ENCODE results near the gene UNC93B1. TPM values are rescaled to one million over a fixed set of nuclear protein-coding genes. Genes with fewer than 3 reads are reported as not detected.

The UNC93B1 gene
- polyA plus RNA-seq, 2 of the 4 experiments (the other 2 are of a cell fraction): 49.4 to 51.2 TPM

GRCh38 chr11:68026391-68027105 lies 22.7 kb upstream of the UNC93B1 start:
- FAIRE-seq (no peak), DNase-seq (ENCODE audit: low read depth in 1 of 2, low spot score in 1 of 2) (no peak), ATAC-seq (no peak)
- POLR2A ChIA-PET: interaction anchor here (0.8 to 5.3 kb wide), 4 partner anchors 10 to 16 kb away, joined by 3 to 37 read pairs (median 12); partner anchors contain the start of genes ALDH3B1 and TCIRG1
- TF ChIP-seq TP53 (CRISPR knock-in tag; IDR thresholded peaks at IDR 0.05): no peak
- TF ChIP-seq, protein P1, sequence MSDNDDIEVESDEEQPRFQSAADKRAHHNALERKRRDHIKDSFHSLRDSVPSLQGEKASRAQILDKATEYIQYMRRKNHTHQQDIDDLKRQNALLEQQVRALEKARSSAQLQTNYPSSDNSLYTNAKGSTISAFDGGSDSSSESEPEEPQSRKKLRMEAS (IDR thresholded peaks at IDR 0.05): no peak
- no peak for TF ChIP-seq GATA3 (IDR thresholded peaks at IDR 0.05; ENCODE audit: borderline replicate concordance)
- TF ChIP-seq, protein P2, sequence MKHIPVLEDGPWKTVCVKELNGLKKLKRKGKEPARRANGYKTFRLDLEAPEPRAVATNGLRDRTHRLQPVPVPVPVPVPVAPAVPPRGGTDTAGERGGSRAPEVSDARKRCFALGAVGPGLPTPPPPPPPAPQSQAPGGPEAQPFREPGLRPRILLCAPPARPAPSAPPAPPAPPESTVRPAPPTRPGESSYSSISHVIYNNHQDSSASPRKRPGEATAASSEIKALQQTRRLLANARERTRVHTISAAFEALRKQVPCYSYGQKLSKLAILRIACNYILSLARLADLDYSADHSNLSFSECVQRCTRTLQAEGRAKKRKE (CRISPR knock-in tag; IDR thresholded peaks at IDR 0.05; ENCODE audit: low read depth): no peak
- TF ChIP-seq EP300 (IDR thresholded peaks at IDR 0.05): no peak
- TF ChIP-seq CBX2 (IDR thresholded peaks at IDR 0.05; ENCODE audit: borderline replicate concordance, low read depth): no peak
- no peak for TF ChIP-seq HEYL (CRISPR knock-in tag; IDR thresholded peaks at IDR 0.05)
- no peak for TF ChIP-seq MAFK (IDR thresholded peaks at IDR 0.05; ENCODE audit: partially characterized antibody)
- TF ChIP-seq FOSB (CRISPR knock-in tag; IDR thresholded peaks at IDR 0.05): no peak
- TF ChIP-seq, protein P3, sequence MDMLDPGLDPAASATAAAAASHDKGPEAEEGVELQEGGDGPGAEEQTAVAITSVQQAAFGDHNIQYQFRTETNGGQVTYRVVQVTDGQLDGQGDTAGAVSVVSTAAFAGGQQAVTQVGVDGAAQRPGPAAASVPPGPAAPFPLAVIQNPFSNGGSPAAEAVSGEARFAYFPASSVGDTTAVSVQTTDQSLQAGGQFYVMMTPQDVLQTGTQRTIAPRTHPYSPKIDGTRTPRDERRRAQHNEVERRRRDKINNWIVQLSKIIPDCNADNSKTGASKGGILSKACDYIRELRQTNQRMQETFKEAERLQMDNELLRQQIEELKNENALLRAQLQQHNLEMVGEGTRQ (IDR thresholded peaks at IDR 0.05): no peak
- TF ChIP-seq RARB (CRISPR knock-in tag; IDR thresholded peaks at IDR 0.05): no peak
- TF ChIP-seq, protein P4, sequence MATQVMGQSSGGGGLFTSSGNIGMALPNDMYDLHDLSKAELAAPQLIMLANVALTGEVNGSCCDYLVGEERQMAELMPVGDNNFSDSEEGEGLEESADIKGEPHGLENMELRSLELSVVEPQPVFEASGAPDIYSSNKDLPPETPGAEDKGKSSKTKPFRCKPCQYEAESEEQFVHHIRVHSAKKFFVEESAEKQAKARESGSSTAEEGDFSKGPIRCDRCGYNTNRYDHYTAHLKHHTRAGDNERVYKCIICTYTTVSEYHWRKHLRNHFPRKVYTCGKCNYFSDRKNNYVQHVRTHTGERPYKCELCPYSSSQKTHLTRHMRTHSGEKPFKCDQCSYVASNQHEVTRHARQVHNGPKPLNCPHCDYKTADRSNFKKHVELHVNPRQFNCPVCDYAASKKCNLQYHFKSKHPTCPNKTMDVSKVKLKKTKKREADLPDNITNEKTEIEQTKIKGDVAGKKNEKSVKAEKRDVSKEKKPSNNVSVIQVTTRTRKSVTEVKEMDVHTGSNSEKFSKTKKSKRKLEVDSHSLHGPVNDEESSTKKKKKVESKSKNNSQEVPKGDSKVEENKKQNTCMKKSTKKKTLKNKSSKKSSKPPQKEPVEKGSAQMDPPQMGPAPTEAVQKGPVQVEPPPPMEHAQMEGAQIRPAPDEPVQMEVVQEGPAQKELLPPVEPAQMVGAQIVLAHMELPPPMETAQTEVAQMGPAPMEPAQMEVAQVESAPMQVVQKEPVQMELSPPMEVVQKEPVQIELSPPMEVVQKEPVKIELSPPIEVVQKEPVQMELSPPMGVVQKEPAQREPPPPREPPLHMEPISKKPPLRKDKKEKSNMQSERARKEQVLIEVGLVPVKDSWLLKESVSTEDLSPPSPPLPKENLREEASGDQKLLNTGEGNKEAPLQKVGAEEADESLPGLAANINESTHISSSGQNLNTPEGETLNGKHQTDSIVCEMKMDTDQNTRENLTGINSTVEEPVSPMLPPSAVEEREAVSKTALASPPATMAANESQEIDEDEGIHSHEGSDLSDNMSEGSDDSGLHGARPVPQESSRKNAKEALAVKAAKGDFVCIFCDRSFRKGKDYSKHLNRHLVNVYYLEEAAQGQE (IDR thresholded peaks at IDR 0.05): no peak
- TF ChIP-seq NFE2L2 (conservative IDR thresholded peaks at IDR 0.05; ENCODE audit: low read length): no peak
- TF ChIP-seq HDAC2 (IDR thresholded peaks at IDR 0.05): no peak
- TF ChIP-seq NPAS2 (CRISPR knock-in tag; IDR thresholded peaks at IDR 0.05; ENCODE audit: borderline replicate concordance): no peak
- no peaks in the 10 kb centered on the region for H3K9me3 ChIP-seq
- peak overlapping the region; percentile 88 to 98 for H3K27ac ChIP-seq
- peak overlapping the region; percentile 82 for H3K4me2 ChIP-seq
- 90% methylated on average over 11 of the region's 18 CpGs for WGBS (ENCODE audit: missing lambda C conversion rate)
- CTCF ChIA-PET: interaction anchor here (0.9 to 12.3 kb wide), 5 partner anchors 11 to 1407 kb away, joined by 3 to 204 read pairs (median 23); partner anchors contain the start of genes ALDH3B1, TCIRG1 and UNC93B1
- peaks cover 52% of the 10 kb centered on the region for H3K4me1 ChIP-seq
- no peak overlapping the region for H3K4me3 ChIP-seq

GRCh38 chr11:68025047-68025446 lies 21.1 kb upstream of the UNC93B1 start:
- ChIA-PET CTCF (interaction anchor here (2.6 to 12.3 kb wide), 3 partner anchors 10 to 19 kb away, joined by 11 to 204 read pairs (median 60); partner anchors contain the start of genes ALDH3B1, TCIRG1 and UNC93B1), POLR2A (interaction anchor here (1.5 to 5.3 kb wide), 3 partner anchors 11 to 18 kb away, joined by 3 to 37 read pairs (median 11); partner anchors contain the start of gene ALDH3B1)
- ATAC-seq: no peak
- peak; percentile 81 for FAIRE-seq
- no peak for DNase-seq (ENCODE audit: low read depth in 1 of 2, low spot score in 1 of 2)
- Histone ChIP-seq H3K9me3 (no peaks in the 10 kb centered on the region), H3K27ac (peak overlapping the region in 1 of 2 experiments; percentile 98; a peak in 4 of 6 replicates), H3K4me1 (peaks cover 62% of the 10 kb centered on the region), H3K4me3 (no peak overlapping the region), H3K4me2 (no peak overlapping the region)
- TF ChIP-seq HES2 (IDR thresholded peaks at IDR 0.05) (no peak), HEYL (CRISPR knock-in tag; IDR thresholded peaks at IDR 0.05) (no peak), CHD2 (IDR thresholded peaks at IDR 0.05; ENCODE audit: low read length, partially characterized antibody) (no peak), ZFP36 (IDR thresholded peaks at IDR 0.05; ENCODE audit: borderline replicate concordance, partially characterized antibody) (no peak)
- TF ChIP-seq, protein P4 (IDR thresholded peaks at IDR 0.05): no peak
- TF ChIP-seq, protein P5, sequence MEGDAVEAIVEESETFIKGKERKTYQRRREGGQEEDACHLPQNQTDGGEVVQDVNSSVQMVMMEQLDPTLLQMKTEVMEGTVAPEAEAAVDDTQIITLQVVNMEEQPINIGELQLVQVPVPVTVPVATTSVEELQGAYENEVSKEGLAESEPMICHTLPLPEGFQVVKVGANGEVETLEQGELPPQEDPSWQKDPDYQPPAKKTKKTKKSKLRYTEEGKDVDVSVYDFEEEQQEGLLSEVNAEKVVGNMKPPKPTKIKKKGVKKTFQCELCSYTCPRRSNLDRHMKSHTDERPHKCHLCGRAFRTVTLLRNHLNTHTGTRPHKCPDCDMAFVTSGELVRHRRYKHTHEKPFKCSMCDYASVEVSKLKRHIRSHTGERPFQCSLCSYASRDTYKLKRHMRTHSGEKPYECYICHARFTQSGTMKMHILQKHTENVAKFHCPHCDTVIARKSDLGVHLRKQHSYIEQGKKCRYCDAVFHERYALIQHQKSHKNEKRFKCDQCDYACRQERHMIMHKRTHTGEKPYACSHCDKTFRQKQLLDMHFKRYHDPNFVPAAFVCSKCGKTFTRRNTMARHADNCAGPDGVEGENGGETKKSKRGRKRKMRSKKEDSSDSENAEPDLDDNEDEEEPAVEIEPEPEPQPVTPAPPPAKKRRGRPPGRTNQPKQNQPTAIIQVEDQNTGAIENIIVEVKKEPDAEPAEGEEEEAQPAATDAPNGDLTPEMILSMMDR (IDR thresholded peaks at IDR 0.05): no peak
- WGBS (ENCODE audit: missing lambda C conversion rate): 84% methylated on average over 5 of the region's 5 CpGs

Data from A549 (cell line).